MCF 10A (cell line): ENCODE results near the gene POLR1F. TPM values are rescaled to one million over a fixed set of nuclear protein-coding genes. Genes with fewer than 3 reads are reported as not detected.

Experiments
- BruUV-seq: library from RNA; stranded (reverse); fragments of 400-500 nt; replicated peaks from 2 replicates; lab custom pipeline; 2021; lab: Mats Ljungman, UMichigan
- CTCF ChIA-PET: fragments of 300-600 bp; sonication (Branson Sonifier 250); formaldehyde crosslinking; extraction: SDS; loops from one replicate; lab custom pipeline; 2021; ENCODE audit warnings: antibody characterized with exemption, inconsistent platforms; lab: Yijun Ruan, JAX
- POLR2A ChIA-PET: fragments of 300-600, 350-650 bp; sonication (Branson Sonifier 250); formaldehyde crosslinking; extraction: SDS; loops from one replicate; lab custom pipeline; 2020; ENCODE audit warnings: antibody characterized with exemption, inconsistent platforms; lab: Yijun Ruan, JAX
- DNase-seq: peaks from one replicate; pipeline ENCODE4 v3.0.0-alpha.2; 2018; ENCODE audit not compliant: unreplicated experiment
- H3K27ac Mint-ChIP-seq: one replicate; pipeline ENCODE4 v1.8.0; 2022; ENCODE audit warnings: mild to moderate bottlenecking, low read depth, mixed read lengths; ENCODE audit not compliant: unreplicated experiment
- H3K27me3 Mint-ChIP-seq: one replicate; pipeline ENCODE4 v1.8.0; 2022; ENCODE audit warnings: mixed read lengths; ENCODE audit not compliant: insufficient read depth, unreplicated experiment
- H3K36me3 Mint-ChIP-seq: one replicate; pipeline ENCODE4 v1.8.0; 2022; ENCODE audit warnings: mild to moderate bottlenecking, moderate library complexity, mixed read lengths; ENCODE audit not compliant: insufficient read depth, unreplicated experiment
- H3K4me1 Mint-ChIP-seq: one replicate; pipeline ENCODE4 v1.8.0; 2022; ENCODE audit warnings: mixed read lengths; ENCODE audit not compliant: insufficient read depth, unreplicated experiment
- H3K4me3 Mint-ChIP-seq: one replicate; pipeline ENCODE4 v1.8.0; 2022; ENCODE audit warnings: mild to moderate bottlenecking, moderate library complexity, mixed read lengths; ENCODE audit not compliant: unreplicated experiment
- H3K9me3 Mint-ChIP-seq: one replicate; pipeline ENCODE4 v1.8.0; 2022; ENCODE audit warnings: mixed read lengths; ENCODE audit not compliant: unreplicated experiment
- intact Hi-C: fragments of 100-400 bp; cut with micrococcal nuclease; formaldehyde crosslinking; loops from 2 replicates; pipeline ENCODE4 v1.14.1; 2022
- total RNA-seq: library from RNA; stranded (reverse); gene quantifications from 2 replicates; pipeline ENCODE4 v1.2.3, GENCODE V29; 2022
- TF ChIP-seq, protein P1 (sequence below): fragments of 200-600 bp; IDR thresholded peaks from one replicate; pipeline ENCODE4 v1.8.0; 2022; ENCODE audit warnings: antibody characterized with exemption, mild to moderate bottlenecking; ENCODE audit not compliant: unreplicated experiment

The POLR1F gene
- total RNA-seq, 1 experiment from 2014 or later = 22.8 TPM

DNA sequence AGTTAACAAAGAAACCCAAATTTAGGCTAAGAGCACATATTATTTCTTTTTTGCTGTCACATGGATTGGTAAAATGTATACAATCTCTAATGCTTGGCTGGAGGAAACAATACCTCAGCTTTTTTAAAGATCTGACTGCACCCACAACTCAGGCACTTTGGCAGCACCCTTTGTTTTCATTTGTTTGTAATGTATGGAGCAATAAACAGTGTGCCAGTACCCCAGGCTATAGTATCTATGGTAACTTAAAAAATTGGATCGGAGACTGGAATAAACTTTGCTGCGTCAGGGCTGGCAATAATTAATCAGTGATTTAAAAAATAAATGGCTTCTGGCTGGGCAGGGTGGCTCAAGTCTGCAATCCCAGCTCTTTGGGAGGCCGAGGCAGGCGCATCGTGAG, 27.2 kb downstream of the POLR1F start:
- no peak for DNase-seq
- peaks cover 6% of the 10 kb centered on the region for H3K9me3 Mint-ChIP-seq
- CTCF ChIA-PET = interaction anchor here (0.6 kb wide), 1 partner anchor 1142 kb away, joined by 3 read pairs; no protein-coding TSS in a partner anchor
- intact Hi-C loops = no loop called here
- H3K27ac Mint-ChIP-seq = no peak overlapping the region
- no peaks in the 10 kb centered on the region for H3K27me3 Mint-ChIP-seq
- H3K4me3 Mint-ChIP-seq = no peak overlapping the region
- no peaks in the 10 kb centered on the region for H3K36me3 Mint-ChIP-seq
- BruUV-seq = no TSS peak
- TF ChIP-seq, protein P1, sequence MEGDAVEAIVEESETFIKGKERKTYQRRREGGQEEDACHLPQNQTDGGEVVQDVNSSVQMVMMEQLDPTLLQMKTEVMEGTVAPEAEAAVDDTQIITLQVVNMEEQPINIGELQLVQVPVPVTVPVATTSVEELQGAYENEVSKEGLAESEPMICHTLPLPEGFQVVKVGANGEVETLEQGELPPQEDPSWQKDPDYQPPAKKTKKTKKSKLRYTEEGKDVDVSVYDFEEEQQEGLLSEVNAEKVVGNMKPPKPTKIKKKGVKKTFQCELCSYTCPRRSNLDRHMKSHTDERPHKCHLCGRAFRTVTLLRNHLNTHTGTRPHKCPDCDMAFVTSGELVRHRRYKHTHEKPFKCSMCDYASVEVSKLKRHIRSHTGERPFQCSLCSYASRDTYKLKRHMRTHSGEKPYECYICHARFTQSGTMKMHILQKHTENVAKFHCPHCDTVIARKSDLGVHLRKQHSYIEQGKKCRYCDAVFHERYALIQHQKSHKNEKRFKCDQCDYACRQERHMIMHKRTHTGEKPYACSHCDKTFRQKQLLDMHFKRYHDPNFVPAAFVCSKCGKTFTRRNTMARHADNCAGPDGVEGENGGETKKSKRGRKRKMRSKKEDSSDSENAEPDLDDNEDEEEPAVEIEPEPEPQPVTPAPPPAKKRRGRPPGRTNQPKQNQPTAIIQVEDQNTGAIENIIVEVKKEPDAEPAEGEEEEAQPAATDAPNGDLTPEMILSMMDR = no peak
- POLR2A ChIA-PET = interaction anchor here (0.6 to 1.2 kb wide), 2 partner anchors 12 to 979 kb away, joined by 3 read pairs; no protein-coding TSS in a partner anchor
- no peaks in the 10 kb centered on the region for H3K4me1 Mint-ChIP-seq

DNA sequence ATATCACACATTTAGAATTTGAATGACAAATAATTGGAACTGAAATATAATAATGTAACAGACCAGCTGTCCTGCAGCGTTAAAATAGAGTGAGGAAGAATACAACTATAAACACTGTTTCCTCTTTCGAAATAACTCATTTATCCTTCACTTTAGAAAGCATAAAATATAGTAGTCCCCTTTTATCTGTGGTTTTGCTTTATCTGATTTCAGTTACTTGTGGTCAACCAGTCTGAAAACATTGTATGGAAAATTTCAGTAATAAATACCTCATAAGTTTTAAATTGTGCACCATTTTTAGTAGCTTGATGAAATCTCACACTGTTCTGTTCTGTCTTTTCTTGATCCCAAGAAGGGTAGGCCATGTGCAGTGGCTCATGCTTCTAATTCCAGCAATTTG, 31.7 kb downstream of the POLR1F start:
- intact Hi-C loops = no loop called here
- CTCF ChIA-PET = no interaction called here

DNA sequence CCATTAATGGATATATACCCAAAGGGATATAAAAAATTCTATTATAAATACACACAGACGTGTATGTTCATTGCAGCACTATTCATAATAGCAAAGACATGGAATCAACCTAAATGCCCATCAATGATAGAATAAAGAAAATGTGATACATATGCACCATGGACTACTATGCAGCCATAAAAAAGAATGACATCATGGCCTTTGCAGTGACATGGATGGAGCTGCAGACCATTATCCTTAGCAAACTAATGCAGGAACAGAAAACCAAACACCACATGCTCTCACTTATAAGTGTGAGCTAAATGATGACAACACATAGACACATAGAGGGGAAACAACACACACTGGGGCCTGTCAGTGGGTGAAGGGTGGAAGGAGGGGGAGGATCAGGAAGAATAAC, 33.0 kb downstream of the POLR1F start:
- Mint-ChIP-seq H3K27ac (no peak overlapping the region), H3K36me3 (no peaks in the 10 kb centered on the region), H3K27me3 (no peaks in the 10 kb centered on the region), H3K9me3 (no peaks in the 10 kb centered on the region), H3K4me3 (no peak overlapping the region), H3K4me1 (no peaks in the 10 kb centered on the region)
- no TSS peak for BruUV-seq
- ChIA-PET POLR2A (no interaction called here), CTCF (interaction anchor here (0.6 kb wide), 1 partner anchor 627 kb away, joined by 3 read pairs; no protein-coding TSS in a partner anchor)
- TF ChIP-seq, protein P1 = no peak
- no peak for DNase-seq
- intact Hi-C loops = no loop called here

More for the DNA sequence above, 31.7 kb downstream of the POLR1F start:
- Mint-ChIP-seq H3K27me3 (no peaks in the 10 kb centered on the region), H3K4me3 (no peak overlapping the region), H3K27ac (no peak overlapping the region), H3K36me3 (no peaks in the 10 kb centered on the region), H3K4me1 (no peaks in the 10 kb centered on the region), H3K9me3 (peaks cover under 1% of the 10 kb centered on the region)
- POLR2A ChIA-PET = interaction anchor here (0.5 kb wide), 1 partner anchor 1095 kb away, joined by 3 read pairs; no protein-coding TSS in a partner anchor
- BruUV-seq = no TSS peak
- no peak for DNase-seq
- TF ChIP-seq, protein P1 = no peak

DNA sequence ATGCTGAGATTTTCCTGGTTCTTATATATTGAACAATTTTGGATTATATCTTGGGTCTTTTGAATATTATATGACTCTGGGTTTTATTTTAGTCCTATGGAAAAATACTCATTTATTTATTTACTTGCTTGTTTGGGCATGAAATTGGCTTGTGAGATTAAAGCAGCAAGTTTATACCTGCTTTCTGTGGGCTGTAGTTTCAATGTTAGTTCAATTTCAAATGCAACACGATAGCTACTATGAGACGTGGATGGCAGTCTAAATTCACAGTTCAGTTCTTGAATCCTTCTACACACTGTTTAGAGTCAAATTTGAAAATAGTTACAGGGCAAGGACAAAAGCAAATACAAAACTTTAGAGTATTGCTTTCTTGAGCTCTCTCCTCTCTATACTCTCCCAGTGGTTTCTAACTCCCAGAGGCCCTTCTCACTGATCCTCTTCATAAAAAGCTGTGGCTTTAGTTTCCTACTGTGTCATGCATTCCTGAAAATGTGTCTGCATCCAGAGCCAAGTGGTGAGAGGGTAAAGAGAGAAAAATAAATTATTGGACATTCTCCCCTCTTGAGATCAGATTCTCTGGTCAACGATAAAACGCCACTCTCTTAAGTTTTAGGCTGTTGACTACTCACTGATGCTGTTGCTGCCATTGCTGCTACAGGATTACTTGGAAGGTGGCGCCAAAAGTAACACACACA, 34.4 kb downstream of the POLR1F start:
- Mint-ChIP-seq H3K4me3 (no peak overlapping the region), H3K9me3 (no peaks in the 10 kb centered on the region), H3K4me1 (no peaks in the 10 kb centered on the region), H3K36me3 (no peaks in the 10 kb centered on the region), H3K27ac (no peak overlapping the region), H3K27me3 (no peaks in the 10 kb centered on the region)
- ChIA-PET POLR2A (interaction anchor here (0.9 kb wide), 1 partner anchor 34 kb away, joined by 3 read pairs; the partner anchor contains the start of gene POLR1F), CTCF (interaction anchor here (0.5 to 0.6 kb wide), 3 partner anchors 310 to 553 kb away, joined by 3 to 4 read pairs (median 3); no protein-coding TSS in a partner anchor)
- intact Hi-C loops = no loop called here
- no TSS peak for BruUV-seq
- DNase-seq = no peak
- TF ChIP-seq, protein P1 = no peak
